Suprapubic skin (tissue), 4 donors: Measurements from ENCODE around the gene FRMD4A. TPM values are rescaled to one million over a fixed set of nuclear protein-coding genes. Genes with fewer than 3 reads are reported as not detected.

ENCODE experiments used
- DNase-seq, 2 donors: peaks; one replicate each; pipeline ENCODE4 v3.0.0-alpha.2; 2019; ENCODE audit warnings: low spot score in 2 of 2
- H3K27ac ChIP-seq: fragments of 200-600 bp; sonication (generic); one replicate; pipeline ENCODE4 v1.5.1; 2019
- H3K27me3 ChIP-seq: fragments of 200-600 bp; sonication (generic); one replicate; pipeline ENCODE4 v1.5.1; 2019
- H3K36me3 ChIP-seq: fragments of 200-600 bp; sonication (generic); one replicate; pipeline ENCODE4 v1.5.1; 2019
- H3K4me1 ChIP-seq: fragments of 200-600 bp; sonication (generic); one replicate; pipeline ENCODE4 v1.5.1; 2019
- H3K4me3 ChIP-seq: fragments of 200-600 bp; sonication (generic); one replicate; pipeline ENCODE4 v1.5.1; 2019; ENCODE audit warnings: mild to moderate bottlenecking
- H3K9me3 ChIP-seq: fragments of 200-600 bp; sonication (generic); one replicate; pipeline ENCODE4 v1.5.1; 2019
- EP300 ChIP-seq: sonication (generic); formaldehyde crosslinking; IDR thresholded peaks from one replicate; pipeline ENCODE4 v1.6.1; 2017; ENCODE audit warnings: antibody characterized with exemption
- POLR2A ChIP-seq, 2 donors: fragments of 450-650 bp; IDR thresholded peaks; one replicate each; pipeline ENCODE4 v1.6.1; 2017; ENCODE audit warnings: antibody characterized with exemption in 2 of 2, mild to moderate bottlenecking in 2 of 2, moderate library complexity in 2 of 2
- POLR2AphosphoS5 ChIP-seq, 3 donors: sonication (generic); formaldehyde crosslinking; IDR thresholded peaks; one replicate each; pipeline ENCODE4 v1.6.1; 2017; ENCODE audit warnings: antibody characterized with exemption in 3 of 3
- WGBS: methylation state at CpG from one replicate; pipeline ENCODE4 v1.1.5; 2018; 5-methylcytosine and 5-hydroxymethylcytosine counted together
- total RNA-seq, 4 donors: library from RNA; depleted of rRNA; stranded (reverse); fragments of >200 nt; gene quantifications; one replicate each; pipeline ENCODE4 v1.1.0, GENCODE V29; 2016
- TF ChIP-seq, protein P1 (sequence below), 2 donors: fragments of 200-600 bp in 1 of 2; fragments of 450-650 bp in 1 of 2; sonication (generic) in 1 of 2; IDR thresholded peaks; one replicate each; pipeline ENCODE4 v1.5.1; 2016 to 2019; ENCODE audit warnings: antibody characterized with exemption in 2 of 2, mild to moderate bottlenecking in 1 of 2, moderate library complexity in 1 of 2

FRMD4A gene
- total RNA-seq, 4 donors from 2014 or later = 27.4 to 86.3 (median 58.0) TPM

DNA sequence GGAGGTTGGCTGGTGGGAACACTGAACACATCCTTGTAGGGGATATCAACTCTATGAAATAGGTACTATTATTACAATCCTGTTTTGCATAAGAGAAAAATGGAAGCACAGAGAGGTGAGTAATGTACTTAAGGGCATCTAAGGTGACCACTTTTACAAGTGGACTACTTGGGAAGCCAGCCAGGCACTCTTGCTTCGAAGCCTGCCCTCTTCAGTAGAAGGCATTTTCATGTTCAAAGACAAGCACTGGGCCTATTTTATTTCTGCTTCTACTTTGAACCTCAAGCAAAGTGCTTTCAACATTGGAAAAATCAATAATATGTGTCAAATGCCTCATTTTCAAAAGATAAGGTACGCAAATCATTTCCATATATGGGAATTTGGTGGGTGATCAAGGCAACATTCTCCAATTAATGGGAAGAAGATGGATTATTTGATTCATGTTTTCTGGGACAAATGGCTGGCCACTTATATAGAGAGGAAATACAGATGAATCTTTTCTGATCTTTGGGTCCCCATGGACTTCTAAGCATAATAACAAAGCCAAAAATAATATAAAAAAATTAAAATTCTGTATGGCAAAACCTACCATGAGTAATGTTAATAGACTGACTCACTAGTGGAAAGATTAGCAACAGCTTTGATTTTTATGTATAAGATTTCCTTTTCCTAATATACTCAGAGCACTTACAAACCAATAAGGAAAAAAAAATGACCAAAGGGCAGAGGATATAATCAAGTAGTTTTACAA is 270.2 kb downstream of the FRMD4A start:
- Histone ChIP-seq H3K36me3 (no peaks in the 10 kb centered on the region), H3K27ac (no peak overlapping the region), H3K4me3 (no peak overlapping the region), H3K4me1 (no peaks in the 10 kb centered on the region), H3K9me3 (no peaks in the 10 kb centered on the region), H3K27me3 (no peaks in the 10 kb centered on the region)
- no peak for TF ChIP-seq POLR2A (IDR thresholded peaks at IDR 0.05)
- TF ChIP-seq POLR2AphosphoS5 (IDR thresholded peaks at IDR 0.05) = no peak
- TF ChIP-seq EP300 = no peak
- TF ChIP-seq, protein P1, sequence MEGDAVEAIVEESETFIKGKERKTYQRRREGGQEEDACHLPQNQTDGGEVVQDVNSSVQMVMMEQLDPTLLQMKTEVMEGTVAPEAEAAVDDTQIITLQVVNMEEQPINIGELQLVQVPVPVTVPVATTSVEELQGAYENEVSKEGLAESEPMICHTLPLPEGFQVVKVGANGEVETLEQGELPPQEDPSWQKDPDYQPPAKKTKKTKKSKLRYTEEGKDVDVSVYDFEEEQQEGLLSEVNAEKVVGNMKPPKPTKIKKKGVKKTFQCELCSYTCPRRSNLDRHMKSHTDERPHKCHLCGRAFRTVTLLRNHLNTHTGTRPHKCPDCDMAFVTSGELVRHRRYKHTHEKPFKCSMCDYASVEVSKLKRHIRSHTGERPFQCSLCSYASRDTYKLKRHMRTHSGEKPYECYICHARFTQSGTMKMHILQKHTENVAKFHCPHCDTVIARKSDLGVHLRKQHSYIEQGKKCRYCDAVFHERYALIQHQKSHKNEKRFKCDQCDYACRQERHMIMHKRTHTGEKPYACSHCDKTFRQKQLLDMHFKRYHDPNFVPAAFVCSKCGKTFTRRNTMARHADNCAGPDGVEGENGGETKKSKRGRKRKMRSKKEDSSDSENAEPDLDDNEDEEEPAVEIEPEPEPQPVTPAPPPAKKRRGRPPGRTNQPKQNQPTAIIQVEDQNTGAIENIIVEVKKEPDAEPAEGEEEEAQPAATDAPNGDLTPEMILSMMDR (IDR thresholded peaks at IDR 0.05) = no peak
- WGBS = 97% methylated on average over 2 of the region's 2 CpGs
- DNase-seq = no peak

DNA sequence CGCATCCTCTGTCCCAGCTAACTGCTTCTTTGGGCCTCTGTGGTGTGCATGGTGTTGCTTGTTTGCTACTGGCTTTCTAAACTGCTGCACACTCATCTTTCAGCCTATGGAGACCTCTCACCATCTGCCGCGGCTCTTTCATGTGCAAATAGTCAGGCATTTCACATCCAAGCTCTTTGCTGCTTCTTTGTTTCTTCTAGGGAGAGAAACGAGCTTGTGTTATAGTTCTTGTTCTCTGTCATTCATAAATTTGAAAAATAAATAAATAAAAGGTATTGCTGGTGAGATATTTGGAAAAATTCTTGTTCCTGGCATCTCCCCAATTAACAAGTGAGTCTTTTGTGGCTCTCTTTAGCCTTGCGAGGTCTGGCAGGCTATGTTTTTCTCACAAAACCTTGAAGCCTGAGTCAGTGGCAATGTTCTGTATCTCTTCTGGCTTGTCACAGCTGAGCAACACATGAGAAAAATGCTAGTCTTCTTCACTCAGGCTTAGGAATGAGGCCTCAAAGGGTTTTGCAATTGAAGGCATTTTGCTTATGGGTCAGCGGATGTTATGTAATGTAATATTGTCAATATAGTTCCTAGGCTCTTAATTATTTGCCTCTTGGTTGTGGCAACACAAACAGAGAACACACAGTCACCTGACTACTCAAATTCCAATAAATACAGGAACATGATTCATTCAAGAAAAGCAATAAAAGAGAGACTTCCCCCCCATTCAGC is 274.0 kb downstream of the FRMD4A start:
- no peak overlapping the region for H3K4me3 ChIP-seq
- no peaks in the 10 kb centered on the region for H3K27me3 ChIP-seq
- H3K9me3 ChIP-seq = no peaks in the 10 kb centered on the region
- WGBS = 60% methylated on average over 6 of the region's 6 CpGs
- TF ChIP-seq POLR2A (IDR thresholded peaks at IDR 0.05) (no peak), EP300 (no peak), POLR2AphosphoS5 (IDR thresholded peaks at IDR 0.05) (no peak)
- TF ChIP-seq, protein P1 (IDR thresholded peaks at IDR 0.05) = no peak
- H3K36me3 ChIP-seq = no peaks in the 10 kb centered on the region
- no peak for DNase-seq
- H3K27ac ChIP-seq = no peak overlapping the region
- H3K4me1 ChIP-seq = no peaks in the 10 kb centered on the region

DNA sequence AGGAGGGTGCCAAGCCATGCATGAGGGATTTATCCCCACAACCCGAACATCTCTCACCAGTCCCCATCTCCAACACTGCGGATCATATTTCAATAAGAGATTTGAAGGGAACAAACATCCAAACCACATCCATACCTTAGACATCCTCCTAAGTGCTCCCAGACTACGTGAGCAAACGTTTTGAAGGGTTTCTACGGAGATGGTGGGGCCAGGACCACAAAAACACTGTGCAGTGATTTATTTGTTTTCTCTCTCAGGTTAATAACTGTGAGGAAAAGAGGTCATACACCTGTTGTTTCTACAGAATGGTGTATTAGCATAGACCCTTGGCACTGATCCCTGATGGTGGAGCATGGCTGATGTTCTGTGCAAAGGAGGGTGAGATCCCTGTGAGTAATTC is 277.8 kb downstream of the FRMD4A start:
- Histone ChIP-seq H3K27me3 (no peaks in the 10 kb centered on the region), H3K9me3 (no peaks in the 10 kb centered on the region), H3K27ac (no peak overlapping the region), H3K4me3 (no peak overlapping the region), H3K36me3 (no peaks in the 10 kb centered on the region), H3K4me1 (no peaks in the 10 kb centered on the region)
- WGBS = 88% methylated on average over 5 of the region's 5 CpGs
- DNase-seq = no peak
- TF ChIP-seq POLR2A (IDR thresholded peaks at IDR 0.05) (no peak), EP300 (no peak), POLR2AphosphoS5 (IDR thresholded peaks at IDR 0.05) (no peak)
- TF ChIP-seq, protein P1 (IDR thresholded peaks at IDR 0.05) = no peak

DNA sequence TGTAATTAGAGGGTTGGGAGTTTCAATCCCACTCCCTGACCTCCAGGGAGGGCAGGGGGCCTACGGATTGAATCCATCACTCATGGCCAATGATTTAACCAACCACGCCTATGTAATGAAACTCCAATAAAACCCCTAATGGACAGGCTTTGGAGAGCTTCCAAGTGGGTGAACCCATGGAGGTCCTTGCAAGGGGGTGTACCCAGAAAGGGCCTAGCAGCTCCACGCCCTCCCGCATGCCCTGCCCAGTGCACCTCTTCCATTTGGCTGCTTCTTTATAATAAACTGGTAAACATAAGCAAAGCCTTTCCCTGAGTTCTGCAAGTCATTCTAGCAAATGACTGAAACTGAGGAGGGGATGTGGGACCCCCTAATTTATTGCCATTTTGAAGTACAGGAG is 280.1 kb downstream of the FRMD4A start:
- Histone ChIP-seq H3K27ac (no peak overlapping the region), H3K36me3 (no peaks in the 10 kb centered on the region), H3K4me1 (no peaks in the 10 kb centered on the region), H3K4me3 (no peak overlapping the region), H3K9me3 (no peaks in the 10 kb centered on the region), H3K27me3 (no peaks in the 10 kb centered on the region)
- no peak for TF ChIP-seq POLR2A (IDR thresholded peaks at IDR 0.05)
- TF ChIP-seq POLR2AphosphoS5 (IDR thresholded peaks at IDR 0.05) = no peak
- no peak for TF ChIP-seq EP300
- TF ChIP-seq, protein P1 (IDR thresholded peaks at IDR 0.05) = no peak
- 79% methylated on average over 4 of the region's 4 CpGs for WGBS
- no peak for DNase-seq

DNA sequence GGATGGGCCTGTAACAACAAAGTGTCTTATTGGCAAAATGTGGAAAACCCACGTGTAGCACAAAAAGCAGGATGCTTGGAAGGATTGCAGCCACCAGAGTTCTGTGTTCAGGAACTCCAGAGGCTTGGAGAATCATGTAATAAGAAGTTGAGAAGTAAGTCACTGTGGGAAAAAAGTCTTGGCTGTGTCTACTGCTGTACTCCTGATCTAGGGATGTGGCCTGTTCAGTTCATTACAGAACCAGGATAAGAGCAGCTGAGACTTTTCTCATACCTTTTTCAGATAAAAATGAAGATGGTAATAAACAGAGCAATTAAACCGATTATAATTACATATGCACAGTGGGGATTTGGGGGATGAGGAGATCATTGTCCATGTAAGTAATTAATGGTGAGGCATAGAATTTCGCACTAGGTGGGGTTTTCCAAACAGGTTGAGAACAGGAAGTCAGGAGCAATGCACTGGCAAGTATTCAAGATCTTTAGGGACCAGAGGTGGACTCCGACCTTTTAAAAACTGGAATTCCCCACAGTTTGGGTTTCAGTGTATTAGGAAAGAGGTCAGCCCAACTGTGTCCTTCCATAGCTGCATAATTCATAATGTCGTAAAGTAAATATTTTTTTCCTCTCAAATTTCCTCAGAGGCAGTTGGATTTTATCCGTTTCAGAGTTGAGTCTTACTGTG is 281.7 kb downstream of the FRMD4A start:
- Histone ChIP-seq H3K27ac (no peak overlapping the region), H3K36me3 (no peaks in the 10 kb centered on the region), H3K9me3 (no peaks in the 10 kb centered on the region), H3K27me3 (no peaks in the 10 kb centered on the region), H3K4me3 (no peak overlapping the region), H3K4me1 (no peaks in the 10 kb centered on the region)
- TF ChIP-seq POLR2AphosphoS5 (IDR thresholded peaks at IDR 0.05) = no peak
- TF ChIP-seq POLR2A (IDR thresholded peaks at IDR 0.05) = no peak
- TF ChIP-seq, protein P1 (IDR thresholded peaks at IDR 0.05) = no peak
- no peak for TF ChIP-seq EP300
- WGBS = 79% methylated on average over 6 of the region's 6 CpGs
- no peak for DNase-seq
